ENCODE data around the gene EDEM3.
"Not testable (repeated sequence)": the region's sequence is repeated elsewhere in the genome, so short reads cannot be mapped to it uniquely, and the experiment has no call there.

The EDEM3 gene

DNA sequence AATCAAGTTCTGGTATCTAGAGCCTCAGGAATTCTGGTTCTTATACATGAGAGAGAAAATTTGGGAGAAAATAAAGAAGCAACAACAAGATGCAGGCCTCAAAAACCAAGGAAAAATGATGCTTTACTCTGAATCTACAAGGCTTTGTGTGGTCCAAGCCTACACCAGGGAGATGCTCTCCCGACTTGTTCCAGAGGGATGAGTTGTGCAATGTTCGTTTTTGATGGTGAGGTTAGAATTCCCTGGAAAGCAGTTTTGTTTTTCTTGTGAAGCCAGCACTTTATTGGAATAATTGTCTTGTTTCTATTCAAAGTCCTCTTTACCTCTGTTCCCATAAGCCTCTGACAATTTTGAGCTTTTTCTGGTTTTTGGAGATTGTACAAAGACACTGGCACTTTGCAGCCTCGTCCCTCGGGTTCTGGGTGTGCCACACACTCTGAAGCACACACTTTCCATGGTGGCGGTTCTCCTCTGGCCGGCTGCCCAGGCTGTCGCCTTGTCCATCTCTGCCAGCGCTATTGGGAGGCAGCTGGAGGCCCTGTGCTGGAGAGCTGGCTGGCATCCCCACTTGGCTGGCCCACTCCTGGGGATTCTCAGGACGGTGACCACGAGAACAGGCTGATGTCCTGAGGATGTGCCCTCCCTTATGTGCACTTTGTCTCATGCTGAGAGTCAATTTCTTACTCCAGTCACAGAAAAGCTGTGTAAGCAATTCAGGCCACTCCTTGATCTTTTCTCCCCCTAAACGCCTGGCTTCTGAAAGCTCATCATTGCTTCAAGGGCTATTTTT is 70.2 kb downstream of the EDEM3 start:
- H3K9ac ChIP-seq (ENCODE audit: low read depth, low read length): no peak overlapping the region
- no peaks in the 10 kb centered on the region for H3K27me3 ChIP-seq (ENCODE audit: control insufficient read depth, insufficient read depth, low read length)
- H3K36me3 ChIP-seq (ENCODE audit: insufficient read depth, low read length): no peaks in the 10 kb centered on the region

GRCh38 chr1:184682956-184683355 is 71.7 kb downstream of the EDEM3 start:
- H3K4me2 ChIP-seq (ENCODE audit: low read length): no peak overlapping the region
- H3K9me3 ChIP-seq (replicated peaks; ENCODE audit: low read length): peaks cover 4% of the 10 kb centered on the region
- no peaks in the 10 kb centered on the region for H3K4me1 ChIP-seq (ENCODE audit: control insufficient read depth, insufficient read depth, low read length)
- no peak overlapping the region for H3K9ac ChIP-seq (ENCODE audit: low read depth, low read length)
- H3K27me3 ChIP-seq (ENCODE audit: control insufficient read depth, insufficient read depth, low read length): no peaks in the 10 kb centered on the region
- no peak overlapping the region for H3K4me3 ChIP-seq (ENCODE audit: low read length)
- H3K36me3 ChIP-seq (ENCODE audit: insufficient read depth, low read length): no peaks in the 10 kb centered on the region

More for the DNA sequence above, 70.2 kb downstream of the EDEM3 start:
- peaks cover 4% of the 10 kb centered on the region for H3K9me3 ChIP-seq (replicated peaks; ENCODE audit: low read length)
- no peak overlapping the region for H3K4me2 ChIP-seq (ENCODE audit: low read length)
- no peaks in the 10 kb centered on the region for H3K4me1 ChIP-seq (ENCODE audit: control insufficient read depth, insufficient read depth, low read length)
- no peak overlapping the region for H3K4me3 ChIP-seq (ENCODE audit: low read length)

- H3K36me3 ChIP-seq (ENCODE audit: insufficient read depth, low read length); H3K27me3 ChIP-seq (ENCODE audit: control insufficient read depth, insufficient read depth, low read length): not testable (repeated sequence)
Observed at GRCh38 chr1:184680611-184681225, 73.9 kb downstream of the EDEM3 start.

GRCh38 chr1:184679472-184679871 is 75.2 kb downstream of the EDEM3 start:
- not testable (repeated sequence) for H3K36me3 ChIP-seq (ENCODE audit: insufficient read depth, low read length); H3K4me2 ChIP-seq (ENCODE audit: low read length); H3K9ac ChIP-seq (ENCODE audit: low read depth, low read length); H3K4me1 ChIP-seq (ENCODE audit: control insufficient read depth, insufficient read depth, low read length); H3K9me3 ChIP-seq (replicated peaks; ENCODE audit: low read length); H3K27me3 ChIP-seq (ENCODE audit: control insufficient read depth, insufficient read depth, low read length); H3K4me3 ChIP-seq (ENCODE audit: low read length)

More at GRCh38 chr1:184680611-184681225, 73.9 kb downstream of the EDEM3 start:
- not testable (repeated sequence) for H3K9ac ChIP-seq (ENCODE audit: low read depth, low read length); H3K4me1 ChIP-seq (ENCODE audit: control insufficient read depth, insufficient read depth, low read length); H3K9me3 ChIP-seq (replicated peaks; ENCODE audit: low read length); H3K4me2 ChIP-seq (ENCODE audit: low read length); H3K4me3 ChIP-seq (ENCODE audit: low read length)

DNA sequence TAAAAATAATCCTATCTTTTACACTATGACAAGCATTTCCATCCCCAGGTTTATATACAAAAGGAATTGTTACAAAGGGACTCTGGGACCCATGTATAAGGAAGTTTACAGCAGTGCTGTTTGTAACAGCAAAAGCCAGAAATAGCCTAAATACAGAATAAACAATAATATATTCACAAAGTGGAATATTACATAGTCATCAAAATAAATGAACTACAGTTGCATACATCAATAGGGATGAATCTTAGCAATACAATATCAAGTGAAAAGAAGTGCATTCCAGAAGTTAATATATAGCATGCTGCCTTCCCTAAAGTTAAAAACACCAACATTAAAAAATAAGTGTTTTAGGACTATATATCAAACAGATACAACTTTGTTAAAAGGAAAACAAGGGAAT is 77.3 kb downstream of the EDEM3 start:
- Histone ChIP-seq H3K4me2 (ENCODE audit: low read length) (no peak overlapping the region), H3K9me3 (replicated peaks; ENCODE audit: low read length) (peaks cover 3% of the 10 kb centered on the region), H3K4me1 (ENCODE audit: control insufficient read depth, insufficient read depth, low read length) (no peaks in the 10 kb centered on the region), H3K36me3 (ENCODE audit: insufficient read depth, low read length) (no peaks in the 10 kb centered on the region), H3K9ac (ENCODE audit: low read depth, low read length) (no peak overlapping the region), H3K4me3 (ENCODE audit: low read length) (no peak overlapping the region), H3K27me3 (ENCODE audit: control insufficient read depth, insufficient read depth, low read length) (no peaks in the 10 kb centered on the region)

DNA sequence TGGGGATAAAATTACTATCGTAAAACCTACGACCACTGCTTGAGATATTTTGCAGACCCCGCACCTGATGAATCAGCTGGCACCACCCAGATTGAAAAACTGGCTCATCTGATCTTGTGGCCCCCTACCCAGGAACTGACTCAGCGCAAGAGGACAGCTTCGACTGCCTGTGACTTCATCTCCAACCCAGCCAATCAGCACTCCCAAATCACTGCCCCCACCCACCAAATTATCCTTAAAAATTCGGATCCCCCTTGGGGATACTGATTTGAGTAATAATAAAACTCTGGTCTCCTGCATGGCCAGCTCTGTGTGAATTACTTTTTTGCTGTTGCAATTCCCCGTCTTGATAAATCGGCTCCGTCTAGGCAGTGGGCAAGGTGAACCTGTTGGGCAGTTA is 81.4 kb downstream of the EDEM3 start:
- Histone ChIP-seq H3K9ac (ENCODE audit: low read depth, low read length) (no peak overlapping the region), H3K27me3 (ENCODE audit: control insufficient read depth, insufficient read depth, low read length) (peaks cover 12% of the 10 kb centered on the region), H3K4me2 (ENCODE audit: low read length) (no peak overlapping the region), H3K4me3 (ENCODE audit: low read length) (no peak overlapping the region), H3K4me1 (ENCODE audit: control insufficient read depth, insufficient read depth, low read length) (no peaks in the 10 kb centered on the region), H3K36me3 (ENCODE audit: insufficient read depth, low read length) (no peaks in the 10 kb centered on the region), H3K9me3 (replicated peaks; ENCODE audit: low read length) (no peaks in the 10 kb centered on the region)

- no peak overlapping the region for H3K4me3 ChIP-seq (ENCODE audit: low read length)
- no peaks in the 10 kb centered on the region for H3K36me3 ChIP-seq (ENCODE audit: insufficient read depth, low read length)
- H3K4me1 ChIP-seq (ENCODE audit: control insufficient read depth, insufficient read depth, low read length): no peaks in the 10 kb centered on the region
- no peaks in the 10 kb centered on the region for H3K9me3 ChIP-seq (replicated peaks; ENCODE audit: low read length)
- peaks cover 12% of the 10 kb centered on the region for H3K27me3 ChIP-seq (ENCODE audit: control insufficient read depth, insufficient read depth, low read length)
- H3K4me2 ChIP-seq (ENCODE audit: low read length): no peak overlapping the region
- H3K9ac ChIP-seq (ENCODE audit: low read depth, low read length): no peak overlapping the region
Observed at GRCh38 chr1:184672013-184672726, 82.5 kb downstream of the EDEM3 start.

DNA sequence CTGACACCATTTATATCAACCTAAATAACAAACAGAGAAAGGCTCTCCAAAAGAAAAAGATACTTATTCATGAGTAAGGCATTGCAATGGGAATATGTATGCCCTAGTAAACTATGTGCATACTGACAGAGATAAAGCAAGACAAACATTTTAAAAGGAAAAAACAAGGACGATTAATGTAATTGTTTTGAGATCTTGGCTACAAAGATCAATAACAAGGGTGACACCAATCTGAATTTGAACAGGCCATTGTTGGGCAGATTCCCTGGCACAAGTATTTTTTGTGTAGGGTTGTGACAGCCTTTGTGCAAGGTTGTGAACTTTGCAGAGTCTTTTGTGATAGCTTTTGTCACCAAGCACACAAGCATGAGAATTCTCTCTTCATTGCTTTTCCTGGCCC is 85.3 kb downstream of the EDEM3 start:
- no peak overlapping the region for H3K4me3 ChIP-seq (ENCODE audit: low read length)
- peaks cover 12% of the 10 kb centered on the region for H3K27me3 ChIP-seq (ENCODE audit: control insufficient read depth, insufficient read depth, low read length)
- H3K36me3 ChIP-seq (ENCODE audit: insufficient read depth, low read length): no peaks in the 10 kb centered on the region
- no peaks in the 10 kb centered on the region for H3K9me3 ChIP-seq (replicated peaks; ENCODE audit: low read length)
- peaks cover 5% of the 10 kb centered on the region for H3K4me1 ChIP-seq (ENCODE audit: control insufficient read depth, insufficient read depth, low read length)
- no peak overlapping the region for H3K4me2 ChIP-seq (ENCODE audit: low read length)
- no peak overlapping the region for H3K9ac ChIP-seq (ENCODE audit: low read depth, low read length)

DNA sequence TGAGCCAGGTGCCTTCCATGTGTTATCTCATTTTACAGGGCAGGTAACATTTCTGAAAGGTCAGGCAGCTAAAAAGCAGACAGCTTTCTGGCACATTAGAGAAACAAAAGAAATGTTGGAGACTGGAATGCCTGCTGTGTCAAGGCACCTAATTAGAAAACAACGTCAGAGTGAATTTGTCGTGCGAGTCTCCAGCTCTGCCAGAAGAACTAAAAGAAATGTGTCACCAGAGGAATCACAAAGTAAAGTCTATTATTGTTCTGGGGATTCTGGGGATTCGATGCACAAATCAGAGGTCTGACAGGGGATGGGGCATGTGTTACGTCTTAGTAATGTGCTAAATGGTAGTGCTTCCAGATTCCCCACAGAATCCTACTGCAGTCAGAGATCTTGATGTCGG is 89.3 kb downstream of the EDEM3 start:
- peaks cover 12% of the 10 kb centered on the region for H3K4me1 ChIP-seq (ENCODE audit: control insufficient read depth, insufficient read depth, low read length)
- no peak overlapping the region for H3K4me2 ChIP-seq (ENCODE audit: low read length)
- no peak overlapping the region for H3K4me3 ChIP-seq (ENCODE audit: low read length)
- H3K36me3 ChIP-seq (ENCODE audit: insufficient read depth, low read length): no peaks in the 10 kb centered on the region
- H3K9ac ChIP-seq (ENCODE audit: low read depth, low read length): no peak overlapping the region
- no peaks in the 10 kb centered on the region for H3K27me3 ChIP-seq (ENCODE audit: control insufficient read depth, insufficient read depth, low read length)
- H3K9me3 ChIP-seq (replicated peaks; ENCODE audit: low read length): no peaks in the 10 kb centered on the region

- peak overlapping the region; percentile 78 for H3K4me3 ChIP-seq (ENCODE audit: low read length)
Observed at GRCh38 chr1:184664661-184665060, 90.0 kb downstream of the EDEM3 start.

GRCh38 chr1:184664042-184664660 is 90.5 kb downstream of the EDEM3 start:
- Histone ChIP-seq H3K4me2 (ENCODE audit: low read length) (peak overlapping the region; percentile 99), H3K9ac (ENCODE audit: low read depth, low read length) (peak overlapping the region; percentile 79), H3K36me3 (ENCODE audit: insufficient read depth, low read length) (no peaks in the 10 kb centered on the region), H3K4me1 (ENCODE audit: control insufficient read depth, insufficient read depth, low read length) (peaks cover 12% of the 10 kb centered on the region), H3K4me3 (ENCODE audit: low read length) (peak overlapping the region; percentile 78), H3K27me3 (ENCODE audit: control insufficient read depth, insufficient read depth, low read length) (no peaks in the 10 kb centered on the region), H3K9me3 (replicated peaks; ENCODE audit: low read length) (no peaks in the 10 kb centered on the region)

More at GRCh38 chr1:184664661-184665060, 90.0 kb downstream of the EDEM3 start:
- Histone ChIP-seq H3K27me3 (ENCODE audit: control insufficient read depth, insufficient read depth, low read length) (no peaks in the 10 kb centered on the region), H3K9me3 (replicated peaks; ENCODE audit: low read length) (no peaks in the 10 kb centered on the region), H3K4me2 (ENCODE audit: low read length) (peak overlapping the region; percentile 99), H3K36me3 (ENCODE audit: insufficient read depth, low read length) (no peaks in the 10 kb centered on the region), H3K4me1 (ENCODE audit: control insufficient read depth, insufficient read depth, low read length) (peaks cover 12% of the 10 kb centered on the region), H3K9ac (ENCODE audit: low read depth, low read length) (peak overlapping the region; percentile 79)

All from skeletal muscle satellite cell (primary cell).